RWPE2 (cell line): ENCODE measurements around the gene ZG16.
"Not testable (repeated sequence)": the region's sequence is repeated elsewhere in the genome, so short reads cannot be mapped to it uniquely, and the experiment has no call there.

Experiments used
- ATAC-seq: fragments of 200-7000 bp; cut with Tn5 transposase; 3 replicates; pipeline ENCODE4 v1.9.1; 2021; ENCODE audit warnings: low read depth
- DNase-seq: peaks from one replicate; pipeline ENCODE4 v3.0.0-alpha.2; 2020; ENCODE audit warnings: low spot score
- H3K27ac ChIP-seq: fragments of 450-650 bp; 2 replicates; pipeline ENCODE4 v1.5.1; 2017; ENCODE audit warnings: mild to moderate bottlenecking; ENCODE audit not compliant: poor library complexity, severe bottlenecking
- H3K27me3 ChIP-seq: fragments of 250-450 bp; sonication (Bioruptor Pico); 2 replicates; pipeline ENCODE4 v1.5.1; 2021; ENCODE audit warnings: mild to moderate bottlenecking, moderate library complexity; ENCODE audit not compliant: insufficient read depth, poor library complexity, severe bottlenecking
- H3K36me3 ChIP-seq: fragments of 250-450 bp; sonication (Bioruptor Pico); 2 replicates; pipeline ENCODE4 v1.5.1; 2020; ENCODE audit warnings: low read depth, mild to moderate bottlenecking, moderate library complexity
- H3K4me1 ChIP-seq: fragments of 250-450 bp; sonication (Bioruptor Pico); 2 replicates; pipeline ENCODE4 v1.5.1; 2021; ENCODE audit warnings: mild to moderate bottlenecking, moderate library complexity; ENCODE audit not compliant: insufficient read depth, poor library complexity, severe bottlenecking
- H3K4me3 ChIP-seq: fragments of 250-450 bp; sonication (Bioruptor Pico); 2 replicates; pipeline ENCODE4 v1.5.1; 2021; ENCODE audit warnings: mild to moderate bottlenecking, moderate library complexity; ENCODE audit not compliant: severe bottlenecking
- H3K9me3 ChIP-seq: fragments of 250-450 bp; sonication (Bioruptor Pico); 2 replicates; pipeline ENCODE4 v1.5.1; 2021; ENCODE audit warnings: mild to moderate bottlenecking, moderate library complexity; ENCODE audit not compliant: severe bottlenecking
- CTCF ChIP-seq: fragments of 450-650 bp; IDR thresholded peaks from one replicate; pipeline ENCODE4 v1.5.1; 2017; ENCODE audit warnings: mild to moderate bottlenecking, moderate library complexity; ENCODE audit not compliant: poor library complexity, severe bottlenecking

Gene ZG16

DNA sequence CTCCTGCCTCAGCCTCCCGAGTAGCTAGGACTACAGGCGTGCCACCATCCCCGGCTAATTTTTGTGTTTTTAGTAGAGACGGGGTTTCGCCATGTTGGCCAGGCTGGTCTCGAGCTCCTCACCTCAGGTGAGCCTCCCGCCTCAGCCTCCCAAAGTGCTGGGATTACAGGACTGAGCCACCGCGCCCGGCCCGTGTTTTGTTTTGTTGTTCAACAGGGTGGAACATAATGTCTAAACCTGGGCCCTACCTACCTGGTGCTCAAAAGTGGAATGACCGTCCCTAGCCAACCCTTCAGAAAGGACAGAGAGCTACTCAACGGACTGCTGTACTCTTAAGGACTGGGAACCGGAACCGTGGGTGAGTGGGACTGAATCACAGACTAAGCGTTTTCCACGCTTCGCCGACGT is 11.7 kb downstream of the ZG16 start:
- Histone ChIP-seq H3K4me1 (peaks cover 3% of the 10 kb centered on the region), H3K9me3 (no peaks in the 10 kb centered on the region), H3K4me3 (peak overlapping the region; percentile 66), H3K27ac (peak overlapping the region; percentile 44), H3K27me3 (no peaks in the 10 kb centered on the region), H3K36me3 (peaks cover 13% of the 10 kb centered on the region; the same call in 1 of the 2 replicates)
- ATAC-seq, result no peak
- no peak for DNase-seq
- TF ChIP-seq CTCF, result no peak

DNA sequence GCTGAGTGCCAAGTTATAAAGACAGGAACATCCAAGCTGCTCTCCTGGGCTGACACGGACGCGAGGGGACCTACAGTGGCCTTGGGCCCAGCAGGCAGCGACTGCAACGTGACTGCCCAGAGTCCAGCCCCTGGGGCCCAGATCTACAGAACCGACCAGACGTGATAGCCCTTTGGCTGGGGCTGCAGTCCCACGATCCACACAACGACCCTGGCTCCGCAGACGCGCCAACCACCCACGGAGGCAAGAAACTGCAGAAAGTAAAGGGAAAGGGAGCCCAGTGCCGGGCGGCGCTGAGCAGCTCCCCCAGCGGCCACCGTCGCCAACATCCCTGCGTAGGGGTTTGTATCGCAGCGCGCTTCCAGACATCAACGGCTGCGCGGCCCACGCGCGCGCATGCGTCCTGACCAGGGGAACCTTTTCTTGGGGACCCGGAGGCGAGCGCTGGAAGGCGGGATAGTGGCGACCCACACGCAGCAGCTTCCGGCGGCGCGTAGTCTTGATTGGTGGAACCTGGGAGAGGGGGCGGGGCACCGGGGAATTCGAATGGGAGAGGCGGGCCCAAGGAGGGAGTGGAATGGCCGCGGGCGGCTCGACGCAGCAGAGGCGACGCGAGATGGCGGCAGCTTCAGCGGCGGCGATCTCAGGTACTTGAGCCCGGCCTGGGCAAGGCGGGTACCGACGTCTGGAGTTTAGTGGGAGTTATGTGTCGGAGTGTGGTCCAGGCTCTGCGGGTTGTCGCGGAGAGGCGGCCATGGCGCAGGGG is 12.3 kb downstream of the ZG16 start, which contains the start of gene KIF22:
TSS of gene KIF22 (plus strand) at position 569 of the 766 bp plus-strand sequence. CDS start at position 578, 9 bp downstream.
- peak within 1 kb of the TSS; percentile 44 for H3K27ac ChIP-seq
- ATAC-seq (peak; percentile 97), DNase-seq (peak; percentile 99)
- peaks cover 3% of the 10 kb centered on the region for H3K4me1 ChIP-seq
- H3K9me3 ChIP-seq, result no peaks in the 10 kb centered on the region
- TF ChIP-seq CTCF, result peak; percentile 82
- H3K4me3 ChIP-seq, result peak within 1 kb of the TSS; percentile 66
- H3K36me3 ChIP-seq, result peaks cover 19% of the 10 kb centered on the region
- H3K27me3 ChIP-seq, result no peaks in the 10 kb centered on the region

- peak; percentile 24 for ATAC-seq
- Histone ChIP-seq H3K27me3 (no peaks in the 10 kb centered on the region), H3K27ac (peak overlapping the region; percentile 44), H3K36me3 (peaks cover 23% of the 10 kb centered on the region), H3K4me1 (peaks cover 3% of the 10 kb centered on the region), H3K9me3 (no peaks in the 10 kb centered on the region), H3K4me3 (peak overlapping the region; percentile 66)
- DNase-seq, result no peak
- no peak for TF ChIP-seq CTCF
These were observed 13.1 kb downstream of the ZG16 start for GRCh38 chr16:29790949-29791844.

- H3K27me3 ChIP-seq, result no peaks in the 10 kb centered on the region
These were observed 14.1 kb downstream of the ZG16 start for GRCh38 chr16:29791845-29792807.

GRCh38 chr16:29793153-29793552 is 15.1 kb downstream of the ZG16 start:
- not testable (repeated sequence) for H3K4me3 ChIP-seq, H3K27me3 ChIP-seq, DNase-seq, H3K4me1 ChIP-seq, H3K9me3 ChIP-seq, ATAC-seq, H3K27ac ChIP-seq
- peaks cover 40% of the 10 kb centered on the region for H3K36me3 ChIP-seq

More at GRCh38 chr16:29791845-29792807, 14.1 kb downstream of the ZG16 start:
- Histone ChIP-seq H3K4me3 (peak overlapping the region; percentile 66), H3K27ac (peak overlapping the region; percentile 44), H3K36me3 (peaks cover 30% of the 10 kb centered on the region), H3K4me1 (peaks cover 3% of the 10 kb centered on the region), H3K9me3 (no peaks in the 10 kb centered on the region)
- no peak for ATAC-seq
- DNase-seq, result no peak
- TF ChIP-seq CTCF, result no peak
